Measurements from ENCODE around the gene TXNL4B.

DNA sequence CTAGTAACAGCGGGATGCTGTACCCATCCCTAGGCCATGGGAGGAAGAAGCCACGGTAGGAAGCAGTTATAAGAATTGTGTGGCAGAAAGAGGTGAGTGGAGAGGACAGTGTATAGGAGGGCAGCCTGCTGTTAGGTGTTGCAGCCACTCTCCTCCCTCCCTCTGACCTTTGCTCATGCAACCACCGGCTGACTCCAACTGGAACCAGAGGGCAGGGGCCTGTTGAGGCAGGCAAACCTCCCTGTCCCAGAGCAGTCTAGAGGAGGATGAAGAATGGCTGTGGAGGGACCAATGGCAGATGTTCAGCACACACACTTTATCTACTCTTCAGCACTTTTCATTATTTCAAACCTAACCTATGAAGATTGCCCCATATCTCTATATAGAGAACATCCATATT, 2.2 kb downstream of the TXNL4B start:
- TF ChIP-seq, protein P1, sequence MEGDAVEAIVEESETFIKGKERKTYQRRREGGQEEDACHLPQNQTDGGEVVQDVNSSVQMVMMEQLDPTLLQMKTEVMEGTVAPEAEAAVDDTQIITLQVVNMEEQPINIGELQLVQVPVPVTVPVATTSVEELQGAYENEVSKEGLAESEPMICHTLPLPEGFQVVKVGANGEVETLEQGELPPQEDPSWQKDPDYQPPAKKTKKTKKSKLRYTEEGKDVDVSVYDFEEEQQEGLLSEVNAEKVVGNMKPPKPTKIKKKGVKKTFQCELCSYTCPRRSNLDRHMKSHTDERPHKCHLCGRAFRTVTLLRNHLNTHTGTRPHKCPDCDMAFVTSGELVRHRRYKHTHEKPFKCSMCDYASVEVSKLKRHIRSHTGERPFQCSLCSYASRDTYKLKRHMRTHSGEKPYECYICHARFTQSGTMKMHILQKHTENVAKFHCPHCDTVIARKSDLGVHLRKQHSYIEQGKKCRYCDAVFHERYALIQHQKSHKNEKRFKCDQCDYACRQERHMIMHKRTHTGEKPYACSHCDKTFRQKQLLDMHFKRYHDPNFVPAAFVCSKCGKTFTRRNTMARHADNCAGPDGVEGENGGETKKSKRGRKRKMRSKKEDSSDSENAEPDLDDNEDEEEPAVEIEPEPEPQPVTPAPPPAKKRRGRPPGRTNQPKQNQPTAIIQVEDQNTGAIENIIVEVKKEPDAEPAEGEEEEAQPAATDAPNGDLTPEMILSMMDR (IDR thresholded peaks at IDR 0.05), result no peak
- TF ChIP-seq ZFX (IDR thresholded peaks at IDR 0.05; ENCODE audit: borderline replicate concordance), result no peak

Measured in 22Rv1 (cell line).